Measurements from ENCODE around the gene RPE. TPM values are rescaled to one million over a fixed set of nuclear protein-coding genes. Genes with fewer than 3 reads are reported as not detected.

Gene RPE
- polyA plus RNA-seq, 4 donors = 16.2 to 39.3 (median 27.9) TPM

- H3K4me3 ChIP-seq (ENCODE audit: low read depth in 1 of 3, low read length in 3 of 3) = no peak overlapping the region
- no peaks in the 10 kb centered on the region for H3K27me3 ChIP-seq (ENCODE audit: control insufficient read depth in 3 of 3, insufficient read depth in 3 of 3, low read length in 3 of 3)
- H3K36me3 ChIP-seq (ENCODE audit: control insufficient read depth in 3 of 3, insufficient read depth in 2 of 3, low read depth in 1 of 3, low read length in 3 of 3) = peaks cover 3 to 14% (median 4%) of the 10 kb centered on the region in 3 donors
- no peak for FAIRE-seq
- WGBS, 3 donors = 76 to 92% (median 83%) methylated on average over 2 of the region's 2 CpGs
- no peak overlapping the region for H3K27ac ChIP-seq (ENCODE audit: low read depth in 1 of 3, low read length in 2 of 3)
- H3K4me1 ChIP-seq (ENCODE audit: control insufficient read depth in 3 of 3, insufficient read depth in 2 of 3, low read depth in 1 of 3, low read length in 2 of 3) = peaks cover 4 to 10% (median 8%) of the 10 kb centered on the region in 3 donors
- H3K9me3 ChIP-seq (ENCODE audit: control insufficient read depth in 2 of 2, insufficient read depth in 1 of 2, low read depth in 1 of 2, low read length in 1 of 2) = no peaks in the 10 kb centered on the region
- DNase-seq = no peak
These were observed 5.5 kb downstream of the RPE start for GRCh38 chr2:210007895-210008294.

- Histone ChIP-seq H3K4me3 (ENCODE audit: low read depth in 1 of 3, low read length in 3 of 3) (no peak overlapping the region), H3K9me3 (ENCODE audit: control insufficient read depth in 2 of 2, insufficient read depth in 1 of 2, low read depth in 1 of 2, low read length in 1 of 2) (no peaks in the 10 kb centered on the region), H3K27me3 (ENCODE audit: control insufficient read depth in 3 of 3, insufficient read depth in 3 of 3, low read length in 3 of 3) (no peaks in the 10 kb centered on the region), H3K27ac (ENCODE audit: low read depth in 1 of 3, low read length in 2 of 3) (no peak overlapping the region), H3K4me1 (ENCODE audit: control insufficient read depth in 3 of 3, insufficient read depth in 2 of 3, low read depth in 1 of 3, low read length in 2 of 3) (peaks cover 2 to 7% (median 4%) of the 10 kb centered on the region in 3 donors), H3K36me3 (ENCODE audit: control insufficient read depth in 3 of 3, insufficient read depth in 2 of 3, low read depth in 1 of 3, low read length in 3 of 3) (peaks cover 3 to 20% (median 4%) of the 10 kb centered on the region in 3 donors)
- no peak for FAIRE-seq
- DNase-seq = no peak
- WGBS, 3 donors = 60 to 77% (median 65%) methylated on average over 6 of the region's 6 CpGs
These were observed 6.7 kb downstream of the RPE start for GRCh38 chr2:210009126-210009525.

- DNase-seq = no peak
- Histone ChIP-seq H3K27ac (ENCODE audit: low read depth in 1 of 3, low read length in 2 of 3) (no peak overlapping the region), H3K4me1 (ENCODE audit: control insufficient read depth in 3 of 3, insufficient read depth in 2 of 3, low read depth in 1 of 3, low read length in 2 of 3) (peaks cover 2 to 5% (median 4%) of the 10 kb centered on the region in 3 donors), H3K36me3 (ENCODE audit: control insufficient read depth in 3 of 3, insufficient read depth in 2 of 3, low read depth in 1 of 3, low read length in 3 of 3) (peaks cover 3 to 23% (median 4%) of the 10 kb centered on the region in 3 donors), H3K4me3 (ENCODE audit: low read depth in 1 of 3, low read length in 3 of 3) (no peak overlapping the region), H3K9me3 (ENCODE audit: control insufficient read depth in 2 of 2, insufficient read depth in 1 of 2, low read depth in 1 of 2, low read length in 1 of 2) (no peaks in the 10 kb centered on the region), H3K27me3 (ENCODE audit: control insufficient read depth in 3 of 3, insufficient read depth in 3 of 3, low read length in 3 of 3) (no peaks in the 10 kb centered on the region)
- FAIRE-seq = no peak
- WGBS, 3 donors = 16 to 57% (median 40%) methylated on average over 3 of the region's 3 CpGs
These were observed 7.5 kb downstream of the RPE start for GRCh38 chr2:210009896-210010295.

GRCh38 chr2:210020138-210020537, 17.7 kb downstream of the RPE start:
- no peak for FAIRE-seq
- Histone ChIP-seq H3K27ac (ENCODE audit: low read depth in 1 of 3, low read length in 2 of 3) (no peak overlapping the region), H3K9me3 (ENCODE audit: control insufficient read depth in 2 of 2, insufficient read depth in 1 of 2, low read depth in 1 of 2, low read length in 1 of 2) (no peaks in the 10 kb centered on the region), H3K36me3 (ENCODE audit: control insufficient read depth in 3 of 3, insufficient read depth in 2 of 3, low read depth in 1 of 3, low read length in 3 of 3) (peaks cover 9 to 17% (median 12%) of the 10 kb centered on the region in 3 donors), H3K4me3 (ENCODE audit: low read depth in 1 of 3, low read length in 3 of 3) (no peak overlapping the region), H3K27me3 (ENCODE audit: control insufficient read depth in 3 of 3, insufficient read depth in 3 of 3, low read length in 3 of 3) (no peaks in the 10 kb centered on the region), H3K4me1 (ENCODE audit: control insufficient read depth in 3 of 3, insufficient read depth in 2 of 3, low read depth in 1 of 3, low read length in 2 of 3) (no peaks in the 10 kb centered on the region)
- WGBS, 3 donors = 76 to 84% (median 83%) methylated on average over 1 of the region's 1 CpG
- DNase-seq = no peak

GRCh38 chr2:210022824-210023223, 20.4 kb downstream of the RPE start:
- H3K27ac ChIP-seq (ENCODE audit: low read depth in 1 of 3, low read length in 2 of 3) = no peak overlapping the region
- no peak overlapping the region for H3K4me3 ChIP-seq (ENCODE audit: low read depth in 1 of 3, low read length in 3 of 3)
- no peaks in the 10 kb centered on the region for H3K27me3 ChIP-seq (ENCODE audit: control insufficient read depth in 3 of 3, insufficient read depth in 3 of 3, low read length in 3 of 3)
- no peaks in the 10 kb centered on the region for H3K9me3 ChIP-seq (ENCODE audit: control insufficient read depth in 2 of 2, insufficient read depth in 1 of 2, low read depth in 1 of 2, low read length in 1 of 2)
- no peaks in the 10 kb centered on the region for H3K4me1 ChIP-seq (ENCODE audit: control insufficient read depth in 3 of 3, insufficient read depth in 2 of 3, low read depth in 1 of 3, low read length in 2 of 3)
- DNase-seq (no peak), FAIRE-seq (no peak)
- H3K36me3 ChIP-seq (ENCODE audit: control insufficient read depth in 3 of 3, insufficient read depth in 2 of 3, low read depth in 1 of 3, low read length in 3 of 3) = peaks cover 0 to 10% (median 5%) of the 10 kb centered on the region in 3 donors
- 88 to 99% (median 92%) methylated on average over 3 of the region's 3 CpGs for WGBS, 3 donors

GRCh38 chr2:210027608-210028007, 25.2 kb downstream of the RPE start:
- no peak overlapping the region for H3K4me3 ChIP-seq (ENCODE audit: low read depth in 1 of 3, low read length in 3 of 3)
- no peak for DNase-seq
- no peaks in the 10 kb centered on the region for H3K4me1 ChIP-seq (ENCODE audit: control insufficient read depth in 3 of 3, insufficient read depth in 2 of 3, low read depth in 1 of 3, low read length in 2 of 3)
- 92 to 96% (median 94%) methylated on average over 2 of the region's 2 CpGs for WGBS, 3 donors
- H3K27ac ChIP-seq (ENCODE audit: low read depth in 1 of 3, low read length in 2 of 3) = no peak overlapping the region
- no peak for FAIRE-seq
- H3K27me3 ChIP-seq (ENCODE audit: control insufficient read depth in 3 of 3, insufficient read depth in 3 of 3, low read length in 3 of 3) = no peaks in the 10 kb centered on the region
- no peaks in the 10 kb centered on the region for H3K9me3 ChIP-seq (ENCODE audit: control insufficient read depth in 2 of 2, insufficient read depth in 1 of 2, low read depth in 1 of 2, low read length in 1 of 2)
- H3K36me3 ChIP-seq (ENCODE audit: control insufficient read depth in 3 of 3, insufficient read depth in 2 of 3, low read depth in 1 of 3, low read length in 3 of 3) = peaks cover 0 to 5% (median 5%) of the 10 kb centered on the region in 3 donors

GRCh38 chr2:210028178-210028577, 25.7 kb downstream of the RPE start:
- no peak for DNase-seq
- no peaks in the 10 kb centered on the region for H3K9me3 ChIP-seq (ENCODE audit: control insufficient read depth in 2 of 2, insufficient read depth in 1 of 2, low read depth in 1 of 2, low read length in 1 of 2)
- no peaks in the 10 kb centered on the region for H3K27me3 ChIP-seq (ENCODE audit: control insufficient read depth in 3 of 3, insufficient read depth in 3 of 3, low read length in 3 of 3)
- FAIRE-seq = no peak
- WGBS, 3 donors = 59 to 74% (median 73%) methylated on average over 2 of the region's 2 CpGs
- H3K36me3 ChIP-seq (ENCODE audit: control insufficient read depth in 3 of 3, insufficient read depth in 2 of 3, low read depth in 1 of 3, low read length in 3 of 3) = peaks cover 0 to 5% (median 2%) of the 10 kb centered on the region in 3 donors
- H3K4me3 ChIP-seq (ENCODE audit: low read depth in 1 of 3, low read length in 3 of 3) = no peak overlapping the region
- no peak overlapping the region for H3K27ac ChIP-seq (ENCODE audit: low read depth in 1 of 3, low read length in 2 of 3)
- H3K4me1 ChIP-seq (ENCODE audit: control insufficient read depth in 3 of 3, insufficient read depth in 2 of 3, low read depth in 1 of 3, low read length in 2 of 3) = no peaks in the 10 kb centered on the region

- Histone ChIP-seq H3K27me3 (ENCODE audit: control insufficient read depth in 3 of 3, insufficient read depth in 3 of 3, low read length in 3 of 3) (no peaks in the 10 kb centered on the region), H3K27ac (ENCODE audit: low read depth in 1 of 3, low read length in 2 of 3) (no peak overlapping the region), H3K36me3 (ENCODE audit: control insufficient read depth in 3 of 3, insufficient read depth in 2 of 3, low read depth in 1 of 3, low read length in 3 of 3) (peaks cover 0 to 3% (median 0%) of the 10 kb centered on the region in 3 donors), H3K4me1 (ENCODE audit: control insufficient read depth in 3 of 3, insufficient read depth in 2 of 3, low read depth in 1 of 3, low read length in 2 of 3) (no peaks in the 10 kb centered on the region), H3K4me3 (ENCODE audit: low read depth in 1 of 3, low read length in 3 of 3) (no peak overlapping the region), H3K9me3 (ENCODE audit: control insufficient read depth in 2 of 2, insufficient read depth in 1 of 2, low read depth in 1 of 2, low read length in 1 of 2) (no peaks in the 10 kb centered on the region)
- DNase-seq = no peak
- 65 to 82% (median 66%) methylated on average over 2 of the region's 2 CpGs for WGBS, 3 donors
- no peak for FAIRE-seq
These were observed 31.7 kb downstream of the RPE start for GRCh38 chr2:210034087-210034683.

- WGBS, 3 donors = 93 to 100% (median 96%) methylated on average over 4 of the region's 4 CpGs
- Histone ChIP-seq H3K4me3 (ENCODE audit: low read depth in 1 of 3, low read length in 3 of 3) (no peak overlapping the region), H3K27me3 (ENCODE audit: control insufficient read depth in 3 of 3, insufficient read depth in 3 of 3, low read length in 3 of 3) (no peaks in the 10 kb centered on the region), H3K36me3 (ENCODE audit: control insufficient read depth in 3 of 3, insufficient read depth in 2 of 3, low read depth in 1 of 3, low read length in 3 of 3) (peaks cover 0 to 3% (median 0%) of the 10 kb centered on the region in 3 donors), H3K27ac (ENCODE audit: low read depth in 1 of 3, low read length in 2 of 3) (no peak overlapping the region), H3K4me1 (ENCODE audit: control insufficient read depth in 3 of 3, insufficient read depth in 2 of 3, low read depth in 1 of 3, low read length in 2 of 3) (no peaks in the 10 kb centered on the region), H3K9me3 (ENCODE audit: control insufficient read depth in 2 of 2, insufficient read depth in 1 of 2, low read depth in 1 of 2, low read length in 1 of 2) (no peaks in the 10 kb centered on the region)
- DNase-seq (no peak), FAIRE-seq (no peak)
These were observed 33.2 kb downstream of the RPE start for GRCh38 chr2:210035679-210036078.
